Endothelial cell of umbilical vein (primary cell): Measurements from ENCODE around the gene CHIT1.

ENCODE experiments used
- CTCF ChIP-seq, 2 donors: IDR thresholded peaks; 1 replicate in 1 of 2; 2 replicates in 1 of 2; pipeline ENCODE4 v1.5.1; 2011; ENCODE audit warnings: low read length in 2 of 2, mild to moderate bottlenecking in 2 of 2, moderate library complexity in 2 of 2, control low read depth in 1 of 2, inconsistent platforms in 1 of 2, low read depth in 1 of 2; ENCODE audit not compliant: insufficient read depth in 1 of 2; ENCODE audit errors: extremely low read depth in 1 of 2
- EZH2 ChIP-seq: IDR thresholded peaks from 2 replicates; pipeline ENCODE4 v1.6.1; 2012; ENCODE audit warnings: borderline replicate concordance, low read depth, mild to moderate bottlenecking, moderate library complexity, low read length, inconsistent platforms; ENCODE audit not compliant: severe bottlenecking
- FOS ChIP-seq: IDR thresholded peaks from 2 replicates; pipeline ENCODE4 v1.6.1; 2011; ENCODE audit warnings: mild to moderate bottlenecking, low read length, moderate library complexity, borderline replicate concordance; ENCODE audit not compliant: insufficient read depth
- GATA2 ChIP-seq: IDR thresholded peaks from 2 replicates; pipeline ENCODE4 v1.7.0; 2011; ENCODE audit warnings: low read depth, mild to moderate bottlenecking, moderate library complexity, mixed read lengths, low read length; ENCODE audit not compliant: insufficient read length, insufficient read depth
- JUN ChIP-seq: IDR thresholded peaks from 2 replicates; pipeline ENCODE4 v1.6.1; 2011; ENCODE audit warnings: borderline replicate concordance, low read depth; ENCODE audit not compliant: insufficient read length, insufficient read depth
- MAX ChIP-seq: IDR thresholded peaks from 2 replicates; pipeline ENCODE4 v1.6.1; 2011; ENCODE audit not compliant: insufficient read depth, insufficient read length
- MYC ChIP-seq: IDR thresholded peaks from one replicate; pipeline ENCODE4 v1.6.1; 2011; ENCODE audit warnings: mild to moderate bottlenecking, low read depth, low read length
- POLR2A ChIP-seq: IDR thresholded peaks from 2 replicates; pipeline ENCODE4 v1.6.1; 2012; ENCODE audit warnings: low read depth, mild to moderate bottlenecking, control low read depth, low read length
- POLR2AphosphoS5 ChIP-seq: IDR thresholded peaks from 2 replicates; pipeline ENCODE4 v1.6.1; 2012; ENCODE audit warnings: low read depth, mild to moderate bottlenecking, control low read depth, low read length, moderate library complexity; ENCODE audit not compliant: insufficient read depth

- no peak for TF ChIP-seq POLR2AphosphoS5
- TF ChIP-seq EZH2 = no peak
- no peak for TF ChIP-seq POLR2A
- no peak for TF ChIP-seq GATA2
- TF ChIP-seq CTCF (IDR thresholded peaks at IDR 0.05; ENCODE audit: extremely low read depth in 1 of 2, insufficient read depth in 1 of 2, low read depth in 1 of 2, low read length in 2 of 2) = peak; percentile 82 to 85
- no peak for TF ChIP-seq FOS
- no peak for TF ChIP-seq JUN
- no peak for TF ChIP-seq MYC
- no peak for TF ChIP-seq MAX
Measured at GRCh38 chr1:203268901-203269653, 39.6 kb upstream of the CHIT1 start.
